ENCODE results near the gene LRMDA. TPM values are rescaled to one million over a fixed set of nuclear protein-coding genes. Genes with fewer than 3 reads are reported as not detected.

The LRMDA gene
- total and polyA plus RNA-seq, 2 of the 13 experiments (the other 11 are each of a cell fraction or from before 2014, with no cell fraction given): 13.4 to 22.0 TPM

- TF ChIP-seq MAZ (IDR thresholded peaks at IDR 0.05; ENCODE audit: borderline replicate concordance, low read depth, low read length) (no peak; the same call in 1 of the 2 replicates), MAZ (CRISPR knock-in tag; IDR thresholded peaks at IDR 0.05; ENCODE audit: low read depth) (no peak), ZNF382 (CRISPR knock-in tag; IDR thresholded peaks at IDR 0.05; ENCODE audit: borderline replicate concordance) (no peak), BCL3 (CRISPR knock-in tag; IDR thresholded peaks at IDR 0.05) (no peak), ZNF574 (CRISPR knock-in tag; IDR thresholded peaks at IDR 0.05) (no peak), SNAPC2 (CRISPR knock-in tag; IDR thresholded peaks at IDR 0.05) (0 out of 2 replicates have a peak, but pooled peaks have one; percentile 75), FOXA1 (IDR thresholded peaks at IDR 0.05) (no peak), FOXA1 (CRISPR knock-in tag; IDR thresholded peaks at IDR 0.05) (no peak), FOXJ3 (CRISPR knock-in tag; IDR thresholded peaks at IDR 0.05; ENCODE audit: borderline replicate concordance) (no peak), TBP (CRISPR knock-in tag; IDR thresholded peaks at IDR 0.05) (no peak), NR3C1 (CRISPR knock-in tag; IDR thresholded peaks at IDR 0.05) (no peak), ZNF788 (CRISPR knock-in tag; IDR thresholded peaks at IDR 0.05; ENCODE audit: borderline replicate concordance) (no peak), ZBTB46 (CRISPR knock-in tag; IDR thresholded peaks at IDR 0.05; ENCODE audit: borderline replicate concordance) (no peak), MXI1 (IDR thresholded peaks at IDR 0.05; ENCODE audit: borderline replicate concordance, low read depth, low read length) (no peak), TOE1 (CRISPR knock-in tag; IDR thresholded peaks at IDR 0.05) (no peak), ZNF256 (CRISPR knock-in tag; conservative IDR thresholded peaks at IDR 0.05) (no peak), ONECUT2 (CRISPR knock-in tag; IDR thresholded peaks at IDR 0.05) (peak; percentile 67; the same call in 1 of the 2 replicates), ZNF282 (IDR thresholded peaks at IDR 0.05; ENCODE audit: partially characterized antibody) (no peak), ZNF562 (CRISPR knock-in tag; IDR thresholded peaks at IDR 0.05; ENCODE audit: borderline replicate concordance) (no peak), ATF1 (CRISPR knock-in tag; IDR thresholded peaks at IDR 0.05) (no peak), POGK (CRISPR knock-in tag; conservative IDR thresholded peaks at IDR 0.05) (no peak; the same call in 1 of the 2 replicates), ZNF879 (CRISPR knock-in tag; IDR thresholded peaks at IDR 0.05) (no peak), ESRRA (CRISPR knock-in tag; IDR thresholded peaks at IDR 0.05; ENCODE audit: low read depth) (no peak), THYN1 (CRISPR knock-in tag; IDR thresholded peaks at IDR 0.05; ENCODE audit: borderline replicate concordance, low read depth) (no peak)
These were observed 28.8 kb upstream of the LRMDA start (continued) for GRCh38 chr10:75402486-75403143.

Data from HepG2 (cell line).